ENCODE measurements around the gene LSM14A. TPM values are rescaled to one million over a fixed set of nuclear protein-coding genes. Genes with fewer than 3 reads are reported as not detected.
"Not testable (repeated sequence)": the region's sequence is repeated elsewhere in the genome, so short reads cannot be mapped to it uniquely, and the experiment has no call there.

Gene LSM14A
- total RNA-seq, 1 donor from 2014 or later: 54.3 TPM

GRCh38 chr19:34188408-34188807 is 16.1 kb downstream of the LSM14A start:
- peaks cover 19 to 29% (median 23%) of the 10 kb centered on the region in 3 donors for H3K4me1 ChIP-seq (ENCODE audit: control insufficient read depth in 3 of 3, insufficient read depth in 3 of 3, low read length in 3 of 3)
- no peak overlapping the region for H3K27ac ChIP-seq (ENCODE audit: low read depth, low read length)
- H3K27me3 ChIP-seq (ENCODE audit: control insufficient read depth in 3 of 3, insufficient read depth in 3 of 3, low read length in 3 of 3): no peaks in the 10 kb centered on the region

GRCh38 chr19:34189199-34189916 is 17.1 kb downstream of the LSM14A start:
- no peak overlapping the region for H3K9ac ChIP-seq (ENCODE audit: low read depth in 1 of 3, low read length in 3 of 3)
- H3K4me1 ChIP-seq (ENCODE audit: control insufficient read depth in 3 of 3, insufficient read depth in 3 of 3, low read length in 3 of 3): peaks cover 19 to 29% (median 22%) of the 10 kb centered on the region in 3 donors
- H3K27ac ChIP-seq (ENCODE audit: low read depth, low read length): no peak overlapping the region
- no peak overlapping the region for H3K4me3 ChIP-seq (ENCODE audit: low read length in 3 of 3)
- H3K27me3 ChIP-seq (ENCODE audit: control insufficient read depth in 3 of 3, insufficient read depth in 3 of 3, low read length in 3 of 3): no peaks in the 10 kb centered on the region
- H3K36me3 ChIP-seq (ENCODE audit: control insufficient read depth in 3 of 3, insufficient read depth in 3 of 3, low read length in 3 of 3): peaks cover 0 to 4% (median under 1%) of the 10 kb centered on the region in 3 donors
- H3K9me3 ChIP-seq (ENCODE audit: control insufficient read depth in 3 of 3, low read length in 3 of 3): no peaks in the 10 kb centered on the region

More at GRCh38 chr19:34188408-34188807, 16.1 kb downstream of the LSM14A start:
- H3K4me3 ChIP-seq (ENCODE audit: low read length in 3 of 3): no peak overlapping the region
- no peaks in the 10 kb centered on the region for H3K36me3 ChIP-seq (ENCODE audit: control insufficient read depth in 3 of 3, insufficient read depth in 3 of 3, low read length in 3 of 3)
- no peak overlapping the region for H3K9ac ChIP-seq (ENCODE audit: low read depth in 1 of 3, low read length in 3 of 3)
- no peaks in the 10 kb centered on the region for H3K9me3 ChIP-seq (ENCODE audit: control insufficient read depth in 3 of 3, low read length in 3 of 3)

GRCh38 chr19:34189917-34190425 is 17.7 kb downstream of the LSM14A start:
- peaks cover 18 to 27% (median 18%) of the 10 kb centered on the region in 3 donors for H3K4me1 ChIP-seq (ENCODE audit: control insufficient read depth in 3 of 3, insufficient read depth in 3 of 3, low read length in 3 of 3)
- no peaks in the 10 kb centered on the region for H3K9me3 ChIP-seq (ENCODE audit: control insufficient read depth in 3 of 3, low read length in 3 of 3)
- no peaks in the 10 kb centered on the region for H3K27me3 ChIP-seq (ENCODE audit: control insufficient read depth in 3 of 3, insufficient read depth in 3 of 3, low read length in 3 of 3)
- no peak overlapping the region for H3K27ac ChIP-seq (ENCODE audit: low read depth, low read length)
- peaks cover 3 to 9% (median 7%) of the 10 kb centered on the region in 3 donors for H3K36me3 ChIP-seq (ENCODE audit: control insufficient read depth in 3 of 3, insufficient read depth in 3 of 3, low read length in 3 of 3)
- no peak overlapping the region for H3K4me3 ChIP-seq (ENCODE audit: low read length in 3 of 3)
- H3K9ac ChIP-seq (ENCODE audit: low read depth in 1 of 3, low read length in 3 of 3): no peak overlapping the region

- no peaks in the 10 kb centered on the region for H3K9me3 ChIP-seq (ENCODE audit: control insufficient read depth in 3 of 3, low read length in 3 of 3)
- H3K36me3 ChIP-seq (ENCODE audit: control insufficient read depth in 3 of 3, insufficient read depth in 3 of 3, low read length in 3 of 3): peaks cover 3 to 17% (median 11%) of the 10 kb centered on the region in 3 donors
- no peak overlapping the region for H3K27ac ChIP-seq (ENCODE audit: low read depth, low read length)
- H3K4me3 ChIP-seq (ENCODE audit: low read length in 3 of 3): no peak overlapping the region
- no peak overlapping the region for H3K9ac ChIP-seq (ENCODE audit: low read depth in 1 of 3, low read length in 3 of 3)
- no peaks in the 10 kb centered on the region for H3K27me3 ChIP-seq (ENCODE audit: control insufficient read depth in 3 of 3, insufficient read depth in 3 of 3, low read length in 3 of 3)
- peaks cover 9 to 15% (median 12%) of the 10 kb centered on the region in 3 donors for H3K4me1 ChIP-seq (ENCODE audit: control insufficient read depth in 3 of 3, insufficient read depth in 3 of 3, low read length in 3 of 3)
Measured at GRCh38 chr19:34191355-34191962, 19.2 kb downstream of the LSM14A start.

GRCh38 chr19:34193439-34193838 is 21.1 kb downstream of the LSM14A start:
- Histone ChIP-seq H3K4me1 (ENCODE audit: control insufficient read depth in 3 of 3, insufficient read depth in 3 of 3, low read length in 3 of 3) (peaks cover 9 to 12% (median 10%) of the 10 kb centered on the region in 3 donors), H3K27me3 (ENCODE audit: control insufficient read depth in 3 of 3, insufficient read depth in 3 of 3, low read length in 3 of 3) (no peaks in the 10 kb centered on the region), H3K9ac (ENCODE audit: low read depth in 1 of 3, low read length in 3 of 3) (no peak overlapping the region), H3K4me3 (ENCODE audit: low read length in 3 of 3) (no peak overlapping the region), H3K36me3 (ENCODE audit: control insufficient read depth in 3 of 3, insufficient read depth in 3 of 3, low read length in 3 of 3) (peaks cover 6 to 26% (median 18%) of the 10 kb centered on the region in 3 donors), H3K27ac (ENCODE audit: low read depth, low read length) (no peak overlapping the region), H3K9me3 (ENCODE audit: control insufficient read depth in 3 of 3, low read length in 3 of 3) (no peaks in the 10 kb centered on the region)

GRCh38 chr19:34193876-34194275 is 21.6 kb downstream of the LSM14A start:
- Histone ChIP-seq H3K9ac (ENCODE audit: low read depth in 1 of 3, low read length in 3 of 3) (no peak overlapping the region), H3K9me3 (ENCODE audit: control insufficient read depth in 3 of 3, low read length in 3 of 3) (no peaks in the 10 kb centered on the region), H3K27ac (ENCODE audit: low read depth, low read length) (no peak overlapping the region), H3K36me3 (ENCODE audit: control insufficient read depth in 3 of 3, insufficient read depth in 3 of 3, low read length in 3 of 3) (peaks cover 6 to 27% (median 20%) of the 10 kb centered on the region in 3 donors), H3K4me1 (ENCODE audit: control insufficient read depth in 3 of 3, insufficient read depth in 3 of 3, low read length in 3 of 3) (peaks cover 8 to 12% (median 9%) of the 10 kb centered on the region in 3 donors), H3K4me3 (ENCODE audit: low read length in 3 of 3) (no peak overlapping the region), H3K27me3 (ENCODE audit: control insufficient read depth in 3 of 3, insufficient read depth in 3 of 3, low read length in 3 of 3) (no peaks in the 10 kb centered on the region)

GRCh38 chr19:34201133-34201532 is 28.8 kb downstream of the LSM14A start:
- H3K36me3 ChIP-seq (ENCODE audit: control insufficient read depth in 3 of 3, insufficient read depth in 3 of 3, low read length in 3 of 3): peaks cover 12 to 27% (median 14%) of the 10 kb centered on the region in 3 donors
- no peaks in the 10 kb centered on the region for H3K27me3 ChIP-seq (ENCODE audit: control insufficient read depth in 3 of 3, insufficient read depth in 3 of 3, low read length in 3 of 3)
- H3K4me1 ChIP-seq (ENCODE audit: control insufficient read depth in 3 of 3, insufficient read depth in 3 of 3, low read length in 3 of 3): no peaks in the 10 kb centered on the region
- H3K4me3 ChIP-seq (ENCODE audit: low read length in 3 of 3): no peak overlapping the region
- no peaks in the 10 kb centered on the region for H3K9me3 ChIP-seq (ENCODE audit: control insufficient read depth in 3 of 3, low read length in 3 of 3)
- no peak overlapping the region for H3K9ac ChIP-seq (ENCODE audit: low read depth in 1 of 3, low read length in 3 of 3)
- H3K27ac ChIP-seq (ENCODE audit: low read depth, low read length): no peak overlapping the region

- not testable (repeated sequence) for H3K9ac ChIP-seq (ENCODE audit: low read depth in 1 of 3, low read length in 3 of 3); H3K9me3 ChIP-seq (ENCODE audit: control insufficient read depth in 3 of 3, low read length in 3 of 3); H3K4me3 ChIP-seq (ENCODE audit: low read length in 3 of 3); H3K27me3 ChIP-seq (ENCODE audit: control insufficient read depth in 3 of 3, insufficient read depth in 3 of 3, low read length in 3 of 3); H3K27ac ChIP-seq (ENCODE audit: low read depth, low read length); H3K4me1 ChIP-seq (ENCODE audit: control insufficient read depth in 3 of 3, insufficient read depth in 3 of 3, low read length in 3 of 3)
- H3K36me3 ChIP-seq (ENCODE audit: control insufficient read depth in 3 of 3, insufficient read depth in 3 of 3, low read length in 3 of 3): peaks cover 14 to 32% (median 28%) of the 10 kb centered on the region in 3 donors
Measured at GRCh38 chr19:34205324-34205723, 33.0 kb downstream of the LSM14A start.

- Histone ChIP-seq H3K4me3 (ENCODE audit: low read length in 3 of 3) (no peak overlapping the region), H3K9me3 (ENCODE audit: control insufficient read depth in 3 of 3, low read length in 3 of 3) (no peaks in the 10 kb centered on the region), H3K4me1 (ENCODE audit: control insufficient read depth in 3 of 3, insufficient read depth in 3 of 3, low read length in 3 of 3) (no peaks in the 10 kb centered on the region), H3K27ac (ENCODE audit: low read depth, low read length) (no peak overlapping the region), H3K27me3 (ENCODE audit: control insufficient read depth in 3 of 3, insufficient read depth in 3 of 3, low read length in 3 of 3) (no peaks in the 10 kb centered on the region), H3K36me3 (ENCODE audit: control insufficient read depth in 3 of 3, insufficient read depth in 3 of 3, low read length in 3 of 3) (peaks cover 11 to 37% (median 26%) of the 10 kb centered on the region in 3 donors), H3K9ac (ENCODE audit: low read depth in 1 of 3, low read length in 3 of 3) (no peak overlapping the region)
Measured at GRCh38 chr19:34208291-34208884, 36.1 kb downstream of the LSM14A start.

- Histone ChIP-seq H3K4me3 (ENCODE audit: low read length in 3 of 3) (no peak overlapping the region), H3K9me3 (ENCODE audit: control insufficient read depth in 3 of 3, low read length in 3 of 3) (no peaks in the 10 kb centered on the region), H3K27ac (ENCODE audit: low read depth, low read length) (no peak overlapping the region), H3K4me1 (ENCODE audit: control insufficient read depth in 3 of 3, insufficient read depth in 3 of 3, low read length in 3 of 3) (no peaks in the 10 kb centered on the region), H3K36me3 (ENCODE audit: control insufficient read depth in 3 of 3, insufficient read depth in 3 of 3, low read length in 3 of 3) (peaks cover 11 to 38% (median 25%) of the 10 kb centered on the region in 3 donors), H3K27me3 (ENCODE audit: control insufficient read depth in 3 of 3, insufficient read depth in 3 of 3, low read length in 3 of 3) (no peaks in the 10 kb centered on the region), H3K9ac (ENCODE audit: low read depth in 1 of 3, low read length in 3 of 3) (no peak overlapping the region)
Measured at GRCh38 chr19:34209726-34210125, 37.4 kb downstream of the LSM14A start.

Data from skeletal muscle tissue (tissue), 4 donors.